Liver (tissue), 9 donors: ENCODE measurements around the gene SASH1. TPM values are rescaled to one million over a fixed set of nuclear protein-coding genes. Genes with fewer than 3 reads are reported as not detected.

Experiments used
- DNase-seq: peaks from one replicate; pipeline ENCODE4 v3.0.0-alpha.2; 2017; ENCODE audit warnings: low spot score
- H3K27ac ChIP-seq, 2 donors: one replicate each; pipeline ENCODE4 v1.7.0; 2013; ENCODE audit warnings: inconsistent platforms in 2 of 2, low read length in 2 of 2, control low read depth in 1 of 2, low read depth in 1 of 2, mild to moderate bottlenecking in 1 of 2
- H3K27me3 ChIP-seq, 4 donors: one replicate each; pipeline versions ENCODE4 v1.6.1 to v1.7.0; 2013; ENCODE audit warnings: low read length in 3 of 4, inconsistent platforms in 1 of 4, mild to moderate bottlenecking in 1 of 4, moderate library complexity in 1 of 4; ENCODE audit not compliant: control insufficient read depth in 4 of 4, insufficient read depth in 4 of 4
- H3K36me3 ChIP-seq, 4 donors: one replicate each; pipeline versions ENCODE4 v1.6.1 to v1.7.0; 2013; ENCODE audit warnings: low read length in 3 of 4, mild to moderate bottlenecking in 3 of 4, low read depth in 1 of 4, moderate library complexity in 1 of 4; ENCODE audit not compliant: control insufficient read depth in 4 of 4, insufficient read depth in 3 of 4
- H3K4me1 ChIP-seq, 4 donors: one replicate each; pipeline versions ENCODE4 v1.6.1 to v1.7.0; 2013; ENCODE audit warnings: low read length in 3 of 4, mild to moderate bottlenecking in 3 of 4, moderate library complexity in 1 of 4; ENCODE audit not compliant: control insufficient read depth in 4 of 4, insufficient read depth in 4 of 4
- H3K4me3 ChIP-seq, 3 donors: one replicate each; pipeline versions ENCODE4 v1.6.1 to v1.7.0; 2013; ENCODE audit warnings: low read length in 3 of 3, control low read depth in 1 of 3, low read depth in 1 of 3, mild to moderate bottlenecking in 1 of 3
- H3K9ac ChIP-seq, 2 donors: one replicate each; pipeline ENCODE4 v1.7.0; 2013; ENCODE audit warnings: low read length in 2 of 2, mild to moderate bottlenecking in 2 of 2, moderate library complexity in 2 of 2, control low read depth in 1 of 2, low read depth in 1 of 2
- H3K9me3 ChIP-seq, 4 donors: one replicate each; pipeline versions ENCODE4 v1.6.1 to v1.7.0; 2013; ENCODE audit warnings: low read length in 3 of 4; ENCODE audit not compliant: control insufficient read depth in 4 of 4
- FOXA1 ChIP-seq: IDR thresholded peaks from 2 replicates; pipeline ENCODE4 v1.6.1; 2016; ENCODE audit warnings: antibody characterized with exemption
- GABPA ChIP-seq, 2 donors: IDR thresholded peaks in 1 of 2; conservative IDR thresholded peaks in 1 of 2; 2 replicates each; pipeline ENCODE4 v1.6.1; 2016; ENCODE audit warnings: antibody characterized with exemption in 2 of 2, mild to moderate bottlenecking in 1 of 2, moderate library complexity in 1 of 2
- HNF4A ChIP-seq, 2 donors: conservative IDR thresholded peaks; 2 replicates each; pipeline ENCODE4 v1.6.1; 2016; ENCODE audit warnings: antibody characterized with exemption in 2 of 2, mild to moderate bottlenecking in 2 of 2
- HNF4G ChIP-seq: IDR thresholded peaks from 2 replicates; pipeline ENCODE4 v1.6.1; 2016; ENCODE audit warnings: antibody characterized with exemption
- RAD21 ChIP-seq, 2 donors: IDR thresholded peaks; 2 replicates each; pipeline ENCODE4 v1.6.1; 2016; ENCODE audit warnings: antibody characterized with exemption in 2 of 2, mild to moderate bottlenecking in 2 of 2
- TAF1 ChIP-seq: conservative IDR thresholded peaks from 2 replicates; pipeline ENCODE4 v1.6.1; 2016; ENCODE audit warnings: antibody characterized with exemption, mild to moderate bottlenecking
- WGBS: extraction: QIAGEN DNeasy Blood & Tissue Kit; methylation state at CpG from one replicate; pipeline ENCODE4 v1.1.7; 2013; 5-methylcytosine and 5-hydroxymethylcytosine counted together
- polyA plus RNA-seq, 2 donors: library from polyadenylated mRNA; stranded (reverse) in 1 of 2; unstranded in 1 of 2; fragments of 200-250 nt in 1 of 2; fragments of >200 nt in 1 of 2; fragmentation: Nextera tagmentation in 1 of 2; extraction: Ambion mirVana in 1 of 2; gene quantifications; one replicate each; pipeline versions ENCODE4 v1.2.1 to v1.2.3, GENCODE V29; 2013 to 2015
- total RNA-seq, 2 donors: library from RNA; depleted of rRNA; stranded (reverse); fragments of >200 nt; gene quantifications; one replicate each; pipeline ENCODE4 v1.2.3, GENCODE V29; 2014
- TF ChIP-seq, protein P1 (sequence below): IDR thresholded peaks from 2 replicates; pipeline ENCODE4 v1.6.1; 2016; ENCODE audit warnings: antibody characterized with exemption
- TF ChIP-seq, protein P2 (sequence below): IDR thresholded peaks from 2 replicates; pipeline ENCODE4 v1.6.1; 2016; ENCODE audit warnings: antibody characterized with exemption, mild to moderate bottlenecking
- TF ChIP-seq, protein P3 (sequence below): IDR thresholded peaks from 2 replicates; pipeline ENCODE4 v1.6.1; 2016; ENCODE audit warnings: antibody characterized with exemption
- TF ChIP-seq, protein P4 (sequence below): IDR thresholded peaks from 2 replicates; pipeline ENCODE4 v1.6.1; 2016; ENCODE audit warnings: antibody characterized with exemption
- donor health status: healthy.
- donor health status: healthy.
- donor health status: healthy.
- donor health status: healthy.
- donor health status: healthy.

Gene SASH1
- total and polyA plus RNA-seq, 4 donors: 3.5 to 16.4 (median 7.6) TPM

DNA sequence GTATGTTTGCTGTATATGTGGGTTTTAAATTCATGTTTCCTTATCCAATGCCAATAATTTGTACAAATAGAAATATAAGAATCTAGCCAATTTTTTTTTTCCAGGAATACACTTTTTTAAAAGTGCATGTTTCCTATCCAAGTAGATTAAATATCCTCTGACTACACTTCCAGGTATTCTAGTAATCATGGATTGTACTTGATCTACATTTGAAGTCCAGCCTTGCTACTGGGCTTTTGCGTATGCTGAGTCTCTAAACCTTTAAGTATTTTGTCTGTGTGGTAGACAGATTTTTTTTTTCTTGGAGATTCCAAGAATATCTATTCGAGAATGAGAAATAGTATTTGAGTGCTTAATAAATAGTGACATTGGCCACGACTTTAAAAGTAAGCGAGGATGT, 188.3 kb downstream of the SASH1 start:
- no peaks in the 10 kb centered on the region for H3K4me1 ChIP-seq
- DNase-seq: no peak
- H3K4me3 ChIP-seq: no peak overlapping the region
- TF ChIP-seq, protein P1, sequence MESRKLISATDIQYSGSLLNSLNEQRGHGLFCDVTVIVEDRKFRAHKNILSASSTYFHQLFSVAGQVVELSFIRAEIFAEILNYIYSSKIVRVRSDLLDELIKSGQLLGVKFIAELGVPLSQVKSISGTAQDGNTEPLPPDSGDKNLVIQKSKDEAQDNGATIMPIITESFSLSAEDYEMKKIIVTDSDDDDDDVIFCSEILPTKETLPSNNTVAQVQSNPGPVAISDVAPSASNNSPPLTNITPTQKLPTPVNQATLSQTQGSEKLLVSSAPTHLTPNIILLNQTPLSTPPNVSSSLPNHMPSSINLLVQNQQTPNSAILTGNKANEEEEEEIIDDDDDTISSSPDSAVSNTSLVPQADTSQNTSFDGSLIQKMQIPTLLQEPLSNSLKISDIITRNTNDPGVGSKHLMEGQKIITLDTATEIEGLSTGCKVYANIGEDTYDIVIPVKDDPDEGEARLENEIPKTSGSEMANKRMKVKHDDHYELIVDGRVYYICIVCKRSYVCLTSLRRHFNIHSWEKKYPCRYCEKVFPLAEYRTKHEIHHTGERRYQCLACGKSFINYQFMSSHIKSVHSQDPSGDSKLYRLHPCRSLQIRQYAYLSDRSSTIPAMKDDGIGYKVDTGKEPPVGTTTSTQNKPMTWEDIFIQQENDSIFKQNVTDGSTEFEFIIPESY: no peak
- TF ChIP-seq GABPA (IDR thresholded peaks at IDR 0.05 in 1 of 2, conservative IDR thresholded peaks at IDR 0.05 in 1 of 2) (no peak), HNF4A (conservative IDR thresholded peaks at IDR 0.05) (no peak), TAF1 (no peak)
- TF ChIP-seq, protein P2, sequence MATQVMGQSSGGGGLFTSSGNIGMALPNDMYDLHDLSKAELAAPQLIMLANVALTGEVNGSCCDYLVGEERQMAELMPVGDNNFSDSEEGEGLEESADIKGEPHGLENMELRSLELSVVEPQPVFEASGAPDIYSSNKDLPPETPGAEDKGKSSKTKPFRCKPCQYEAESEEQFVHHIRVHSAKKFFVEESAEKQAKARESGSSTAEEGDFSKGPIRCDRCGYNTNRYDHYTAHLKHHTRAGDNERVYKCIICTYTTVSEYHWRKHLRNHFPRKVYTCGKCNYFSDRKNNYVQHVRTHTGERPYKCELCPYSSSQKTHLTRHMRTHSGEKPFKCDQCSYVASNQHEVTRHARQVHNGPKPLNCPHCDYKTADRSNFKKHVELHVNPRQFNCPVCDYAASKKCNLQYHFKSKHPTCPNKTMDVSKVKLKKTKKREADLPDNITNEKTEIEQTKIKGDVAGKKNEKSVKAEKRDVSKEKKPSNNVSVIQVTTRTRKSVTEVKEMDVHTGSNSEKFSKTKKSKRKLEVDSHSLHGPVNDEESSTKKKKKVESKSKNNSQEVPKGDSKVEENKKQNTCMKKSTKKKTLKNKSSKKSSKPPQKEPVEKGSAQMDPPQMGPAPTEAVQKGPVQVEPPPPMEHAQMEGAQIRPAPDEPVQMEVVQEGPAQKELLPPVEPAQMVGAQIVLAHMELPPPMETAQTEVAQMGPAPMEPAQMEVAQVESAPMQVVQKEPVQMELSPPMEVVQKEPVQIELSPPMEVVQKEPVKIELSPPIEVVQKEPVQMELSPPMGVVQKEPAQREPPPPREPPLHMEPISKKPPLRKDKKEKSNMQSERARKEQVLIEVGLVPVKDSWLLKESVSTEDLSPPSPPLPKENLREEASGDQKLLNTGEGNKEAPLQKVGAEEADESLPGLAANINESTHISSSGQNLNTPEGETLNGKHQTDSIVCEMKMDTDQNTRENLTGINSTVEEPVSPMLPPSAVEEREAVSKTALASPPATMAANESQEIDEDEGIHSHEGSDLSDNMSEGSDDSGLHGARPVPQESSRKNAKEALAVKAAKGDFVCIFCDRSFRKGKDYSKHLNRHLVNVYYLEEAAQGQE: no peak
- 86% methylated on average over 4 of the region's 4 CpGs for WGBS
- no peaks in the 10 kb centered on the region for H3K9me3 ChIP-seq
- H3K9ac ChIP-seq: no peak overlapping the region
- H3K27me3 ChIP-seq: no peaks in the 10 kb centered on the region
- peaks cover 5 to 44% (median 38%) of the 10 kb centered on the region in 4 donors for H3K36me3 ChIP-seq
- no peak overlapping the region for H3K27ac ChIP-seq

DNA sequence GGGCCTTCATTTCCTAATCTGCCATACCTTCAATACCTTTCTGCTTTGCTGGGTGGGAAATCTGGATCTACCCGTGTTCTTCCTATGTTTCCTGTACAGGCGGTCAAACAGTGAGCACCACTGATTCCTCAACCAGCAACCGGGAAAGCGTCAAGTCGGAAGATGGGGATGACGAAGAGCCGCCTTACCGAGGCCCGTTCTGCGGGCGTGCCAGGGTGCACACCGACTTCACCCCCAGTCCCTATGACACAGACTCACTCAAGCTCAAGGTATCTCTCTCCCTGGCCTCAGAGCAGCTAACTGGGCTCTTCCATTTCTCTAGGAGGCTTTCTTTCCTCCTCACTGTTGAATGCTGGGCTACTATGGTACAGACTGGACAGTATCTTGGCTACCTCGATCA, 190.1 kb downstream of the SASH1 start:
- TF ChIP-seq RAD21 (IDR thresholded peaks at IDR 0.05) (no peak), FOXA1 (no peak), HNF4G (no peak), GABPA (IDR thresholded peaks at IDR 0.05 in 1 of 2, conservative IDR thresholded peaks at IDR 0.05 in 1 of 2) (no peak), HNF4A (conservative IDR thresholded peaks at IDR 0.05) (no peak)
- TF ChIP-seq, protein P3, sequence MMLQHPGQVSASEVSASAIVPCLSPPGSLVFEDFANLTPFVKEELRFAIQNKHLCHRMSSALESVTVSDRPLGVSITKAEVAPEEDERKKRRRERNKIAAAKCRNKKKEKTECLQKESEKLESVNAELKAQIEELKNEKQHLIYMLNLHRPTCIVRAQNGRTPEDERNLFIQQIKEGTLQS: no peak
- TF ChIP-seq, protein P4, sequence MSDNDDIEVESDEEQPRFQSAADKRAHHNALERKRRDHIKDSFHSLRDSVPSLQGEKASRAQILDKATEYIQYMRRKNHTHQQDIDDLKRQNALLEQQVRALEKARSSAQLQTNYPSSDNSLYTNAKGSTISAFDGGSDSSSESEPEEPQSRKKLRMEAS: no peak
- H3K27ac ChIP-seq: no peak overlapping the region
- no peak for DNase-seq
- peaks cover 5 to 48% (median 37%) of the 10 kb centered on the region in 4 donors for H3K36me3 ChIP-seq
- 97% methylated on average over 13 of the region's 13 CpGs for WGBS
- no peak overlapping the region for H3K4me3 ChIP-seq
- H3K27me3 ChIP-seq: no peaks in the 10 kb centered on the region
- H3K9me3 ChIP-seq: no peaks in the 10 kb centered on the region
- no peaks in the 10 kb centered on the region for H3K4me1 ChIP-seq
- H3K9ac ChIP-seq: no peak overlapping the region
